HG03457 (cell line): ENCODE measurements around the gene REV3L.
"Not testable (repeated sequence)": the region's sequence is repeated elsewhere in the genome, so short reads cannot be mapped to it uniquely, and the experiment has no call there.

Experiments used
- ATAC-seq: cut with Tn5 transposase; IDR thresholded peaks from one replicate; pipeline ENCODE4 v1.9.1; 2021; ENCODE audit warnings: moderate number of reproducible peaks; ENCODE audit not compliant: unreplicated experiment

The REV3L gene

GRCh38 chr6:111267764-111268333 lies 215.2 kb downstream of the REV3L start:
- no peak for ATAC-seq

- no peak for ATAC-seq
Measured at GRCh38 chr6:111266276-111266675, 216.7 kb downstream of the REV3L start.

GRCh38 chr6:111265842-111266241 lies 217.2 kb downstream of the REV3L start:
- no peak for ATAC-seq

GRCh38 chr6:111263837-111264236 lies 219.2 kb downstream of the REV3L start:
- no peak for ATAC-seq

- no peak for ATAC-seq
Measured at GRCh38 chr6:111260570-111261298, 222.3 kb downstream of the REV3L start.

GRCh38 chr6:111259089-111259831 lies 223.8 kb downstream of the REV3L start:
- peak; percentile 97 for ATAC-seq

GRCh38 chr6:111258615-111259088 lies 224.4 kb downstream of the REV3L start:
- no peak for ATAC-seq

GRCh38 chr6:111258010-111258409 lies 225.0 kb downstream of the REV3L start:
- no peak for ATAC-seq

- ATAC-seq: no peak
Measured at GRCh38 chr6:111256646-111257045, 226.4 kb downstream of the REV3L start.

GRCh38 chr6:111255838-111256237 lies 227.2 kb downstream of the REV3L start:
- not testable (repeated sequence) for ATAC-seq

- no peak for ATAC-seq
Measured at GRCh38 chr6:111254779-111255166, 228.2 kb downstream of the REV3L start.

- no peak for ATAC-seq
Measured at GRCh38 chr6:111254004-111254778, 228.8 kb downstream of the REV3L start.

GRCh38 chr6:111252726-111253125 lies 230.3 kb downstream of the REV3L start:
- no peak for ATAC-seq

GRCh38 chr6:111250791-111251354 lies 232.1 kb downstream of the REV3L start:
- no peak for ATAC-seq
